GM23338 (cell line): ENCODE data around the gene RPTOR. TPM values are rescaled to one million over a fixed set of nuclear protein-coding genes. Genes with fewer than 3 reads are reported as not detected.

Experiments
- ATAC-seq: fragments of 200-7000 bp; cut with Tn5 transposase; 3 replicates; pipeline ENCODE4 v1.9.1; 2020
- DNase-seq: peaks from one replicate; pipeline ENCODE4 v3.0.0-alpha.2; 2015; ENCODE audit warnings: low spot score
- H2AFZ ChIP-seq: fragments of 200-600 bp; sonication (generic); 2 replicates; pipeline ENCODE4 v1.8.0; 2016; ENCODE audit warnings: antibody characterized with exemption, mild to moderate bottlenecking, moderate library complexity
- H3F3A ChIP-seq: fragments of 200-600 bp; sonication (generic); replicated peaks from 2 replicates; pipeline ENCODE4 v1.8.0; 2017; ENCODE audit warnings: antibody characterized with exemption, mixed run types, low read depth
- H3K27ac ChIP-seq: fragments of 200-600 bp; sonication (generic); 2 replicates; pipeline ENCODE4 v1.6.1; 2016; ENCODE audit warnings: low read depth
- H3K27me3 ChIP-seq: fragments of 200-600 bp; sonication (generic); 2 replicates; pipeline ENCODE4 v1.8.0; 2016; ENCODE audit warnings: mild to moderate bottlenecking, mixed run types, moderate library complexity; ENCODE audit not compliant: insufficient read depth
- H3K36me3 ChIP-seq: fragments of 200-600 bp; sonication (generic); 2 replicates; pipeline ENCODE4 v1.8.0; 2016; ENCODE audit warnings: mild to moderate bottlenecking; ENCODE audit not compliant: insufficient read depth
- H3K4me1 ChIP-seq: fragments of 200-600 bp; sonication (generic); 2 replicates; pipeline ENCODE4 v1.8.0; 2016; ENCODE audit warnings: mild to moderate bottlenecking, moderate library complexity; ENCODE audit not compliant: insufficient read depth
- H3K4me2 ChIP-seq: fragments of 200-600 bp; sonication (generic); 2 replicates; pipeline ENCODE4 v1.7.1; 2017; ENCODE audit warnings: mixed run types
- H3K4me3 ChIP-seq: fragments of 200-600 bp; sonication (generic); 2 replicates; pipeline ENCODE4 v1.6.1; 2016; ENCODE audit warnings: mixed run types
- H3K79me2 ChIP-seq: fragments of 200-600 bp; sonication (generic); replicated peaks from 2 replicates; pipeline ENCODE4 v1.8.0; 2017; ENCODE audit warnings: mild to moderate bottlenecking; ENCODE audit not compliant: insufficient read depth
- H3K9me2 ChIP-seq: fragments of 200-600 bp; sonication (generic); 2 replicates; pipeline ENCODE4 v1.8.0; 2017; ENCODE audit not compliant: insufficient read depth
- H4K20me1 ChIP-seq: fragments of 200-600 bp; sonication (generic); replicated peaks from 2 replicates; pipeline ENCODE4 v1.8.0; 2017; ENCODE audit warnings: mild to moderate bottlenecking; ENCODE audit not compliant: insufficient read depth
- H3K27ac Mint-ChIP-seq: 2 replicates; pipeline ENCODE4 v1.8.0; 2020; ENCODE audit warnings: inconsistent platforms, mild to moderate bottlenecking, moderate library complexity, mixed read lengths
- H3K27me3 Mint-ChIP-seq: 3 replicates; pipeline ENCODE4 v1.8.0; 2022; ENCODE audit warnings: low read depth, mild to moderate bottlenecking, moderate library complexity, mixed read lengths, inconsistent platforms; ENCODE audit not compliant: insufficient read depth, poor library complexity
- H3K36me3 Mint-ChIP-seq: 3 replicates; pipeline ENCODE4 v1.8.0; 2021; ENCODE audit warnings: low read depth, mild to moderate bottlenecking, inconsistent platforms, moderate library complexity, mixed read lengths
- H3K4me1 Mint-ChIP-seq: 3 replicates; pipeline ENCODE4 v1.8.0; 2020; ENCODE audit warnings: mild to moderate bottlenecking, inconsistent platforms, mixed read lengths
- H3K4me3 Mint-ChIP-seq: 3 replicates; pipeline ENCODE4 v1.8.0; 2021; ENCODE audit warnings: moderate library complexity, mild to moderate bottlenecking, inconsistent platforms, mixed read lengths
- H3K9me3 Mint-ChIP-seq: 3 replicates; pipeline ENCODE4 v1.8.0; 2020; ENCODE audit warnings: moderate library complexity, mild to moderate bottlenecking, inconsistent platforms, mixed read lengths
- CREB1 ChIP-seq: fragments of 250-450 bp; sonication (Bioruptor Pico); IDR thresholded peaks from 2 replicates; pipeline ENCODE4 v1.5.0; 2020; ENCODE audit warnings: low read depth, mild to moderate bottlenecking, moderate library complexity
- ETS1 ChIP-seq: IDR thresholded peaks from 2 replicates; pipeline ENCODE4 v1.6.1; 2016; ENCODE audit warnings: antibody characterized with exemption
- EZH2 ChIP-seq: fragments of 200-600 bp; sonication (generic); IDR thresholded peaks from one replicate; pipeline ENCODE4 v1.8.0; 2017; ENCODE audit warnings: antibody characterized with exemption, mild to moderate bottlenecking, low read depth; ENCODE audit not compliant: unreplicated experiment
- JUNB ChIP-seq: IDR thresholded peaks from one replicate; pipeline ENCODE4 v1.6.1; 2016; ENCODE audit warnings: antibody characterized with exemption; ENCODE audit not compliant: unreplicated experiment
- NANOG ChIP-seq: IDR thresholded peaks from 2 replicates; pipeline ENCODE4 v1.6.1; 2016; ENCODE audit warnings: antibody characterized with exemption, borderline replicate concordance
- POLR2AphosphoS5 ChIP-seq: IDR thresholded peaks from 2 replicates; pipeline ENCODE4 v1.6.1; 2016; ENCODE audit warnings: antibody characterized with exemption, low read depth
- STAT1 ChIP-seq: IDR thresholded peaks from one replicate; pipeline ENCODE4 v1.6.1; 2016; ENCODE audit warnings: antibody characterized with exemption; ENCODE audit not compliant: unreplicated experiment
- ZNF114 ChIP-seq: fragments of 250-450 bp; sonication (Bioruptor Pico); IDR thresholded peaks from 2 replicates; pipeline ENCODE4 v1.5.0; 2020; ENCODE audit warnings: mild to moderate bottlenecking, moderate library complexity
- ZNF462 ChIP-seq: fragments of 250-450 bp; sonication (Bioruptor Pico); IDR thresholded peaks from 2 replicates; pipeline ENCODE4 v1.5.0; 2020; ENCODE audit warnings: mild to moderate bottlenecking, moderate library complexity
- polyA plus RNA-seq: library from polyadenylated mRNA; unstranded; fragments of >200 nt; fragmentation: Nextera tagmentation; extraction: Ambion mirVana; gene quantifications from 2 replicates; pipeline ENCODE4 v1.2.1, GENCODE V29; 2016
- total RNA-seq: library from RNA; depleted of rRNA; stranded (reverse); fragments of >200 nt; shearing (Covaris generic); gene quantifications from 2 replicates; pipeline ENCODE4 v1.2.3, GENCODE V29; 2014

RPTOR gene
- total and polyA plus RNA-seq, 2 experiments from 2014 or later, result 9.5 to 38.0 TPM

GRCh38 chr17:80854220-80854619 lies 309.6 kb downstream of the RPTOR start (continued):
- TF ChIP-seq STAT1, result no peak
- no peak for TF ChIP-seq EZH2
- TF ChIP-seq CREB1 (CRISPR knock-in tag), result no peak
- TF ChIP-seq POLR2AphosphoS5, result no peak
- no peak for TF ChIP-seq ZNF114 (CRISPR knock-in tag)
- no peak for TF ChIP-seq JUNB
- no peak for TF ChIP-seq NANOG
- no peak for TF ChIP-seq ETS1

GRCh38 chr17:80855196-80855947 lies 310.7 kb downstream of the RPTOR start:
- Histone ChIP-seq H3F3A (no peaks in the 10 kb centered on the region), H4K20me1 (no peaks in the 10 kb centered on the region), H3K9me2 (no peaks in the 10 kb centered on the region), H3K27ac (no peak overlapping the region), H3K27me3 (no peaks in the 10 kb centered on the region), H3K4me2 (no peak overlapping the region), H3K36me3 (no peaks in the 10 kb centered on the region), H3K4me3 (no peak overlapping the region), H2AFZ (no peak overlapping the region), H3K4me1 (peaks cover 8% of the 10 kb centered on the region), H3K79me2 (no peaks in the 10 kb centered on the region)
- DNase-seq (no peak), ATAC-seq (no peak)
- Mint-ChIP-seq H3K9me3 (no peaks in the 10 kb centered on the region), H3K27me3 (peaks cover 23% of the 10 kb centered on the region), H3K27ac (no peak overlapping the region), H3K4me1 (peaks cover 40% of the 10 kb centered on the region), H3K4me3 (no peak overlapping the region), H3K36me3 (no peaks in the 10 kb centered on the region)
- TF ChIP-seq JUNB, result no peak

- no peak overlapping the region for H2AFZ ChIP-seq
- Mint-ChIP-seq H3K27me3 (peaks cover 23% of the 10 kb centered on the region), H3K4me1 (peaks cover 47% of the 10 kb centered on the region), H3K4me3 (no peak overlapping the region), H3K36me3 (no peaks in the 10 kb centered on the region; the same call in 2 of the 3 replicates), H3K9me3 (no peaks in the 10 kb centered on the region), H3K27ac (peak overlapping the region; percentile 24; the same call in 1 of the 2 replicates)
- H3K79me2 ChIP-seq, result no peaks in the 10 kb centered on the region
- H3K4me2 ChIP-seq, result no peak overlapping the region
- no peaks in the 10 kb centered on the region for H3K27me3 ChIP-seq
- no peak overlapping the region for H3K4me3 ChIP-seq
- H3K36me3 ChIP-seq, result no peaks in the 10 kb centered on the region
- H3K4me1 ChIP-seq, result peaks cover 8% of the 10 kb centered on the region
- H3F3A ChIP-seq, result no peaks in the 10 kb centered on the region
- H3K9me2 ChIP-seq, result no peaks in the 10 kb centered on the region
- DNase-seq (no peak), ATAC-seq (no peak)
- H4K20me1 ChIP-seq, result no peaks in the 10 kb centered on the region
- H3K27ac ChIP-seq, result no peak overlapping the region
- TF ChIP-seq NANOG (no peak), EZH2 (no peak), ETS1 (no peak), ZNF462 (CRISPR knock-in tag) (no peak), STAT1 (no peak)
These were observed 311.6 kb downstream of the RPTOR start for GRCh38 chr17:80855948-80856862.
